Lung (tissue), 12 donors: ENCODE data around the gene REC8. TPM values are rescaled to one million over a fixed set of nuclear protein-coding genes. Genes with fewer than 3 reads are reported as not detected.

ENCODE experiments used
- ATAC-seq: fragments of 200-7000 bp; cut with Tn5 transposase; one replicate; pipeline ENCODE4 v1.9.1; 2020; ENCODE audit warnings: moderate number of reproducible peaks; ENCODE audit not compliant: insufficient read depth, low FRiP score
- DNase-seq, 3 donors: peaks; one replicate each; pipeline ENCODE4 v3.0.0-alpha.2; 2013 to 2017
- H3K27ac ChIP-seq, 2 donors: one replicate each; pipeline ENCODE4 v1.5.1; 2013; ENCODE audit warnings: mild to moderate bottlenecking in 2 of 2, moderate library complexity in 2 of 2, control low read depth in 1 of 2, inconsistent platforms in 1 of 2, low read depth in 1 of 2, low read length in 1 of 2
- H3K27me3 ChIP-seq, 3 donors: one replicate each; pipeline ENCODE4 v1.5.1; 2013; ENCODE audit warnings: low read length in 2 of 3; ENCODE audit not compliant: control insufficient read depth in 3 of 3, insufficient read depth in 3 of 3
- H3K36me3 ChIP-seq, 4 donors: one replicate each; pipeline ENCODE4 v1.5.1; 2013; ENCODE audit warnings: low read length in 4 of 4, mild to moderate bottlenecking in 1 of 4, moderate library complexity in 1 of 4; ENCODE audit not compliant: control insufficient read depth in 4 of 4, insufficient read depth in 4 of 4
- H3K4me1 ChIP-seq, 5 donors: one replicate each; pipeline ENCODE4 v1.5.1; 2013; ENCODE audit warnings: low read length in 5 of 5, mild to moderate bottlenecking in 2 of 5, moderate library complexity in 1 of 5; ENCODE audit not compliant: control insufficient read depth in 5 of 5, insufficient read depth in 5 of 5
- H3K4me3 ChIP-seq: one replicate; pipeline ENCODE4 v1.5.1; 2013; ENCODE audit warnings: mild to moderate bottlenecking, control low read depth, moderate library complexity
- H3K9ac ChIP-seq, 2 donors: one replicate each; pipeline ENCODE4 v1.5.1; 2013; ENCODE audit warnings: low read length in 2 of 2, control low read depth in 1 of 2; ENCODE audit not compliant: insufficient read depth in 1 of 2
- H3K9me3 ChIP-seq, 4 donors: one replicate each; pipeline ENCODE4 v1.5.1; 2013; ENCODE audit warnings: low read length in 3 of 4, mild to moderate bottlenecking in 1 of 4, moderate library complexity in 1 of 4; ENCODE audit not compliant: control insufficient read depth in 4 of 4, insufficient read depth in 3 of 4
- CTCF ChIP-seq: IDR thresholded peaks from 2 replicates; pipeline ENCODE4 v1.5.1; 2012; ENCODE audit warnings: mild to moderate bottlenecking; ENCODE audit errors: control extremely low read depth, extremely low read depth
- WGBS, 2 donors: extraction: QIAGEN DNeasy Blood & Tissue Kit; methylation state at CpG; one replicate each; pipeline ENCODE4 v1.1.7; 2013; 5-methylcytosine and 5-hydroxymethylcytosine counted together
- polyA plus RNA-seq, 2 donors: library from polyadenylated mRNA; stranded (reverse); fragments of 200-250 nt; gene quantifications; one replicate each; pipeline ENCODE4 v1.2.1, GENCODE V29; 2013
- total RNA-seq, 2 donors: library from RNA; depleted of rRNA in 1 of 2; stranded (reverse); fragments of >200 nt in 1 of 2; gene quantifications; one replicate each; pipeline ENCODE4 v1.2.1, GENCODE V29; 2014 to 2021
- donor health status: control.
- donor health status: control.
- donor health status: Bipolar disorder and iron deficiency.
- donor health status: healthy.
- donor health status: DM: yes; HTN: yes; CAD: no.

The REC8 gene
- total and polyA plus RNA-seq, 4 donors: 13.3 to 48.1 (median 29.5) TPM

DNA sequence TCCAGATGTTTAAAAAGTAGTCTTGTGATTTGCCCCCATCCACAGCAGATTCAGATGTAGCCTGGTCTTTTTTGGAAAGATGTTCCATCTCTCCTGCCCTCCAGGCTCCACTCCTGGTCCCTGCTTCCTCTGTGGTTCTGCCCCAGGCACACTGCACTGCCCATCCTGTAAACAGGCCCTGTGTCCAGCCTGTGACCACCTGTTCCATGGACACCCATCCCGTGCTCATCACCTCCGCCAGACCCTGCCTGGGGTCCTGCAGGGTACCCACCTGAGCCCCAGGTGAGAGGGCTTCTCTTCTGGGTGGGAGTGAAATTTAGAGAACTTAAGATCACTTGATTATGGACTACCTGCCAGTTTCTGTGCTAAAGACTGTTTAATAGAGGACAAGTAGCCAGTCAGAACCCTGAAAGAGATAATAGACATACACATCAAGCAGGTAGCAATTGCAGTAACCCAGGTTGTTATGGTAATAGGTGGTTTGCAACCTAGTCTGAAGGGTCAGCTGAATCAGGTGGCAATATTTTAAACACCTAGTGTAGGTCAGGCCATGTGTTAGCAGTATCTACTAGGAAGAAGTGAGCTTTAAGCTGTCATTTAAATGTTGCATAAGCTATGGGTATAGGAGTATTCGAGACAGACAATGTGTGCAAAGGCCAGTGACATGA is 22.4 kb upstream of the REC8 start:
- no peak overlapping the region for H3K9ac ChIP-seq
- DNase-seq (no peak), ATAC-seq (no peak)
- peaks cover 8 to 20% (median 12%) of the 10 kb centered on the region in 5 donors for H3K4me1 ChIP-seq
- no peak overlapping the region for H3K4me3 ChIP-seq
- H3K27ac ChIP-seq: no peak overlapping the region
- WGBS, 2 donors: 92 to 98% methylated on average over 3 of the region's 3 CpGs
- H3K9me3 ChIP-seq: no peaks in the 10 kb centered on the region
- H3K27me3 ChIP-seq: no peaks in the 10 kb centered on the region
- no peak for TF ChIP-seq CTCF
- H3K36me3 ChIP-seq: peaks cover 11 to 37% (median 26%) of the 10 kb centered on the region in 4 donors

- no peaks in the 10 kb centered on the region for H3K27me3 ChIP-seq
- H3K27ac ChIP-seq: no peak overlapping the region
- H3K4me3 ChIP-seq: no peak overlapping the region
- DNase-seq (no peak), ATAC-seq (no peak)
- H3K9me3 ChIP-seq: no peaks in the 10 kb centered on the region
- no peak for TF ChIP-seq CTCF
- H3K4me1 ChIP-seq: peaks cover 8 to 20% (median 12%) of the 10 kb centered on the region in 5 donors
- WGBS, 2 donors: 94 to 96% methylated on average over 9 of the region's 9 CpGs
- no peak overlapping the region for H3K9ac ChIP-seq
- peaks cover 17 to 36% (median 27%) of the 10 kb centered on the region in 4 donors for H3K36me3 ChIP-seq
These were observed 21.8 kb upstream of the REC8 start for GRCh38 chr14:24150061-24150460.

DNA sequence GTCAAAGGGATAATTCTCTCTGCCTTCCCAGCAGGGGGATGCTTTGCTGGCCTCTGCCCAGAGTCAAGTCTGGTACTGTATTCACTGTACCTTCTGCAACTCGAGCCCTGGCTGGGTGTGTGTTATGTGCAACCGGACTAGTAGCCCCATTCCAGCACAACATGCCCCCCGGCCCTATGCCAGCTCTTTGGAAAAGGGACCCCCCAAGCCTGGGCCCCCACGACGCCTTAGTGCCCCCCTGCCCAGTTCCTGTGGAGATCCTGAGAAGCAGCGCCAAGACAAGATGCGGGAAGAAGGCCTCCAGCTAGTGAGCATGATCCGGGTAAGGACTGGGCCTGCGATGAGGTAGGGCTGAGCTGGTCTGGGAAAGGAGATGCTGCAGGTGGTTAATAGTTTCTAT is 21.3 kb upstream of the REC8 start:
- H3K4me3 ChIP-seq: no peak overlapping the region
- 94 to 98% methylated on average over 9 of the region's 9 CpGs for WGBS, 2 donors
- no peak for TF ChIP-seq CTCF
- peak overlapping the region in 1 of 2 donors; percentile 6 for H3K27ac ChIP-seq
- peaks cover 22 to 41% (median 30%) of the 10 kb centered on the region in 4 donors for H3K36me3 ChIP-seq
- no peaks in the 10 kb centered on the region for H3K27me3 ChIP-seq
- H3K9ac ChIP-seq: no peak overlapping the region
- ATAC-seq (no peak), DNase-seq (no peak)
- no peaks in the 10 kb centered on the region for H3K9me3 ChIP-seq
- H3K4me1 ChIP-seq: peaks cover 4 to 17% (median 8%) of the 10 kb centered on the region in 5 donors
